ENCODE results near the gene ISOC2.

The ISOC2 gene

GRCh38 chr19:55476100-55476775 lies 14.8 kb upstream of the ISOC2 start, which contains the start of gene ZNF628:
ZNF628 (plus strand) TSS chr19:55476617; CDS start chr19:55479911, 3,294 bp downstream.
- DNase-seq = peak; percentile 97

GRCh38 chr19:55474269-55475265 lies 13.1 kb upstream of the ISOC2 start:
- DNase-seq = no peak

- DNase-seq = no peak
Measured at GRCh38 chr19:55473225-55474012, 12.0 kb upstream of the ISOC2 start.

- no peak for DNase-seq
Measured at GRCh38 chr19:55472463-55472862, 11.0 kb upstream of the ISOC2 start.

- DNase-seq = no peak
Measured at GRCh38 chr19:55471266-55471665, 9.8 kb upstream of the ISOC2 start.

GRCh38 chr19:55468054-55468393 lies 6.6 kb upstream of the ISOC2 start:
- no peak for DNase-seq

GRCh38 chr19:55467236-55468053 lies 6.0 kb upstream of the ISOC2 start:
- DNase-seq = no peak

GRCh38 chr19:55466241-55466614 lies 4.8 kb upstream of the ISOC2 start:
- DNase-seq = no peak

- no peak for DNase-seq
Measured at GRCh38 chr19:55465460-55466240, 4.2 kb upstream of the ISOC2 start.

GRCh38 chr19:55464662-55465054 lies 3.2 kb upstream of the ISOC2 start, which contains the start of gene C19orf85:
C19orf85 (minus strand) TSS chr19:55464751; CDS start chr19:55464554, 197 bp downstream.
- no peak for DNase-seq

- DNase-seq = no peak
Measured at GRCh38 chr19:55464039-55464661, 2.7 kb upstream of the ISOC2 start.

GRCh38 chr19:55463583-55464031 lies 2.2 kb upstream of the ISOC2 start:
- DNase-seq = no peak

- no peak for DNase-seq
Measured at GRCh38 chr19:55462722-55463121, 1.3 kb upstream of the ISOC2 start.

GRCh38 chr19:55461974-55462626 lies 658 bp upstream of the ISOC2 start:
- no peak for DNase-seq

GRCh38 chr19:55460670-55461258 lies 678 bp downstream of the ISOC2 start:
- peak; percentile 58 for DNase-seq

GRCh38 chr19:55459950-55460657 lies 1.3 kb downstream of the ISOC2 start:
- DNase-seq = no peak

GRCh38 chr19:55459551-55459949 lies 1.9 kb downstream of the ISOC2 start:
- DNase-seq = no peak

- no peak for DNase-seq
Measured at GRCh38 chr19:55457683-55458457, 3.6 kb downstream of the ISOC2 start.

All from NCI-H774 (cell line).